Endodermal cell (in vitro differentiated cells): ENCODE results near the gene BANP. TPM values are rescaled to one million over a fixed set of nuclear protein-coding genes. Genes with fewer than 3 reads are reported as not detected.
"Not testable (repeated sequence)": the region's sequence is repeated elsewhere in the genome, so short reads cannot be mapped to it uniquely, and the experiment has no call there.

ENCODE experiments used
- DNase-seq: peaks from one replicate; pipeline ENCODE4 v3.0.0-alpha.2; 2017
- H3K27ac ChIP-seq: 2 replicates; pipeline ENCODE4 v1.5.1; 2013; ENCODE audit warnings: mild to moderate bottlenecking, low read depth, low read length, moderate library complexity
- H3K27me3 ChIP-seq: 2 replicates; pipeline ENCODE4 v1.6.1; 2013; ENCODE audit warnings: mild to moderate bottlenecking, low read length, moderate library complexity; ENCODE audit not compliant: insufficient read depth, control insufficient read depth, poor library complexity, severe bottlenecking
- H3K36me3 ChIP-seq: 2 replicates; pipeline ENCODE4 v1.7.0; 2013; ENCODE audit warnings: mild to moderate bottlenecking, low read length, moderate library complexity; ENCODE audit not compliant: control insufficient read depth, insufficient read depth
- H3K4me1 ChIP-seq: one replicate; pipeline ENCODE4 v1.7.0; 2013; ENCODE audit warnings: low read length; ENCODE audit not compliant: control insufficient read depth, insufficient read depth
- H3K4me3 ChIP-seq: 2 replicates; pipeline ENCODE4 v1.5.1; 2013; ENCODE audit warnings: mild to moderate bottlenecking, low read length, moderate library complexity
- H3K9ac ChIP-seq: 2 replicates; pipeline ENCODE4 v1.6.1; 2013; ENCODE audit warnings: mild to moderate bottlenecking, low read length, moderate library complexity; ENCODE audit not compliant: poor library complexity, severe bottlenecking; ENCODE audit errors: extremely low read depth
- H3K9me3 ChIP-seq: 2 replicates; pipeline ENCODE4 v1.6.1; 2013; ENCODE audit warnings: mild to moderate bottlenecking, low read length, moderate library complexity; ENCODE audit not compliant: control insufficient read depth
- H3K27ac Mint-ChIP-seq: 2 replicates; pipeline ENCODE4 v1.8.0; 2020; ENCODE audit warnings: mixed read lengths
- H3K27me3 Mint-ChIP-seq: 2 replicates; pipeline ENCODE4 v1.8.0; 2021; ENCODE audit warnings: mild to moderate bottlenecking, mixed read lengths; ENCODE audit not compliant: insufficient read depth
- H3K36me3 Mint-ChIP-seq: 2 replicates; pipeline ENCODE4 v1.8.0; 2020; ENCODE audit warnings: low read depth, mixed read lengths
- H3K4me1 Mint-ChIP-seq: 2 replicates; pipeline ENCODE4 v1.8.0; 2020; ENCODE audit warnings: mixed read lengths
- H3K4me3 Mint-ChIP-seq: 2 replicates; pipeline ENCODE4 v1.8.0; 2020; ENCODE audit warnings: mild to moderate bottlenecking, moderate library complexity, mixed read lengths
- H3K9me3 Mint-ChIP-seq: 2 replicates; pipeline ENCODE4 v1.8.0; 2020; ENCODE audit warnings: mild to moderate bottlenecking, mixed read lengths
- WGBS, 2 experiments: methylation state at CpG; one replicate each; pipeline versions ENCODE4 v1.1.5 to v1.1.7; 2013; ENCODE audit warnings: missing lambda C conversion rate in 2 of 2, mixed read lengths in 1 of 2; ENCODE audit not compliant: insufficient coverage in 1 of 2, insufficient read length in 1 of 2; 5-methylcytosine and 5-hydroxymethylcytosine counted together
- total RNA-seq, 2 donors: library from RNA; stranded (reverse); fragmentation: NEBNext Ultra II Directional in 1 of 2; extraction: Animal tissue kit (Norgen Biotek cat#: 25700) in 1 of 2; gene quantifications; 2 replicates in 1 of 2; 3 replicates in 1 of 2; pipeline ENCODE4 v1.2.1, GENCODE V29; 2021
- TF ChIP-seq, protein P1 (sequence below): fragments of 200-600 bp; sonication (generic); conservative IDR thresholded peaks from 2 replicates; pipeline ENCODE4 v1.5.0; 2021; ENCODE audit warnings: antibody characterized with exemption, mild to moderate bottlenecking

Gene BANP
- total RNA-seq, 2 donors from 2014 or later: 39.5 to 45.5 TPM

- H3K27ac ChIP-seq: no peak overlapping the region
- no peaks in the 10 kb centered on the region for H3K9me3 Mint-ChIP-seq
- no peaks in the 10 kb centered on the region for H3K4me1 ChIP-seq
- no peak for DNase-seq
- H3K27ac Mint-ChIP-seq: peak overlapping the region; percentile 29
- H3K36me3 ChIP-seq: peaks cover 6% of the 10 kb centered on the region
- 79% methylated on average over 15 of the region's 17 CpGs; no CpG with 5 or more reads in 1 of the 2 experiments for WGBS, 2 experiments
- TF ChIP-seq, protein P1, sequence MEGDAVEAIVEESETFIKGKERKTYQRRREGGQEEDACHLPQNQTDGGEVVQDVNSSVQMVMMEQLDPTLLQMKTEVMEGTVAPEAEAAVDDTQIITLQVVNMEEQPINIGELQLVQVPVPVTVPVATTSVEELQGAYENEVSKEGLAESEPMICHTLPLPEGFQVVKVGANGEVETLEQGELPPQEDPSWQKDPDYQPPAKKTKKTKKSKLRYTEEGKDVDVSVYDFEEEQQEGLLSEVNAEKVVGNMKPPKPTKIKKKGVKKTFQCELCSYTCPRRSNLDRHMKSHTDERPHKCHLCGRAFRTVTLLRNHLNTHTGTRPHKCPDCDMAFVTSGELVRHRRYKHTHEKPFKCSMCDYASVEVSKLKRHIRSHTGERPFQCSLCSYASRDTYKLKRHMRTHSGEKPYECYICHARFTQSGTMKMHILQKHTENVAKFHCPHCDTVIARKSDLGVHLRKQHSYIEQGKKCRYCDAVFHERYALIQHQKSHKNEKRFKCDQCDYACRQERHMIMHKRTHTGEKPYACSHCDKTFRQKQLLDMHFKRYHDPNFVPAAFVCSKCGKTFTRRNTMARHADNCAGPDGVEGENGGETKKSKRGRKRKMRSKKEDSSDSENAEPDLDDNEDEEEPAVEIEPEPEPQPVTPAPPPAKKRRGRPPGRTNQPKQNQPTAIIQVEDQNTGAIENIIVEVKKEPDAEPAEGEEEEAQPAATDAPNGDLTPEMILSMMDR: no peak
- no peaks in the 10 kb centered on the region for H3K27me3 ChIP-seq
- H3K27me3 Mint-ChIP-seq: no peaks in the 10 kb centered on the region
- H3K4me1 Mint-ChIP-seq: peaks cover 13% of the 10 kb centered on the region
- H3K9ac ChIP-seq: no peak overlapping the region
- H3K4me3 Mint-ChIP-seq: no peak overlapping the region
- H3K4me3 ChIP-seq: no peak overlapping the region
- peaks cover 46% of the 10 kb centered on the region for H3K36me3 Mint-ChIP-seq
- H3K9me3 ChIP-seq: no peaks in the 10 kb centered on the region
These were observed 31.4 kb downstream of the BANP start for GRCh38 chr16:87982581-87983041.

- not testable (repeated sequence) for H3K9ac ChIP-seq, H3K27ac ChIP-seq, H3K9me3 Mint-ChIP-seq, H3K27me3 ChIP-seq, H3K27me3 Mint-ChIP-seq, DNase-seq, H3K36me3 ChIP-seq, H3K4me1 ChIP-seq, H3K4me3 ChIP-seq, H3K9me3 ChIP-seq, H3K4me3 Mint-ChIP-seq
- peak overlapping the region; percentile 29 for H3K27ac Mint-ChIP-seq
- 67 to 84% methylated on average over 3 to 14 of the region's 20 CpGs for WGBS, 2 experiments
- H3K36me3 Mint-ChIP-seq: peaks cover 46% of the 10 kb centered on the region
- TF ChIP-seq, protein P1: peak; percentile 59
- peaks cover 13% of the 10 kb centered on the region for H3K4me1 Mint-ChIP-seq
These were observed 32.0 kb downstream of the BANP start for GRCh38 chr16:87983072-87983736.

DNA sequence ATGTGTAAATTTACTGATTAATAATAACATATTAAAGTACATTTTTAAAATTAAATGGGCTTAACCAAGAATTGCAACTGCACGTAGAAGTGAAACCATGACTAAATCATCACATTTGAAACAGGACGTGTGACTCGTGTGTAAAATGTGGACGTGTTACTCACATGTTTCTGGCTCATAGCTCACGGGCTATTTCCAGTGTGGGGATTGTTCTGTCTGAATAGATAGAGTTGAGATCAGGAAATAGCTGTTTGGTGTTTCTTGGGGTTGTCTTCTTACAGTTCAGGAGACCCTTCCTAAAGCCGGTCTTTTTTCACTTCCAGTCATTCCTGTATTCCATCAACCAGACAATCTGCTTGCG is 32.5 kb downstream of the BANP start:
- not testable (repeated sequence) for H3K27ac Mint-ChIP-seq, H3K4me1 ChIP-seq, H3K9me3 Mint-ChIP-seq, H3K4me3 Mint-ChIP-seq, H3K36me3 ChIP-seq, H3K9ac ChIP-seq, H3K4me3 ChIP-seq, H3K9me3 ChIP-seq, DNase-seq, H3K27me3 ChIP-seq, H3K27ac ChIP-seq, H3K27me3 Mint-ChIP-seq
- Mint-ChIP-seq H3K36me3 (peaks cover 46% of the 10 kb centered on the region), H3K4me1 (peaks cover 13% of the 10 kb centered on the region)
- 91 to 100% methylated on average over 4 to 6 of the region's 7 CpGs for WGBS, 2 experiments

DNA sequence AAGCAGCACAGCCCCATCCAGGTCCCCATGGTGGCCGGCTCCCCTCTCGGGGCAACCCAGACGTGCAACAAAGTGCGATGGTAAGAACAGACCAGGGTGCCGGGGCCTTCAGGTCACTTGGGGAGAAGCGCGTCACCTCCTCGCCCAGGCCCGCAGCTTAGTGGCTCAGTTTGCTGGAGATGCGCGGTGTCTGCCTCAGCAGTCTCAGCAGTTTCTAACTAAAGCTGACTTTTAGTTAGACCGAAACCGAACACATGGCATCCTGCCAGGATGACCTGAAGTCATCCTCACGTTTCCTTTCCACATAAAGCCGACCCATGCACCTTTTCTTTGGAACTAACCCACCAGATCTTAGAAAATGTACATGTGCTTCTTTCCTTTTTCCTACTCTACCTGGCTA is 32.9 kb downstream of the BANP start:
- DNase-seq, H3K9me3 Mint-ChIP-seq, H3K4me1 ChIP-seq, H3K27me3 ChIP-seq, H3K27ac ChIP-seq, H3K9ac ChIP-seq, H3K4me3 ChIP-seq, H3K36me3 ChIP-seq, H3K27ac Mint-ChIP-seq, H3K9me3 ChIP-seq, H3K4me3 Mint-ChIP-seq, H3K27me3 Mint-ChIP-seq: not testable (repeated sequence)
- WGBS, 2 experiments: 97 to 100% methylated on average over 6 to 15 of the region's 15 CpGs
- Mint-ChIP-seq H3K4me1 (peaks cover 13% of the 10 kb centered on the region), H3K36me3 (peaks cover 44% of the 10 kb centered on the region)
